ENCODE data around the gene ENOX2.

- TF ChIP-seq CSDC2 (CRISPR knock-in tag; IDR thresholded peaks at IDR 0.05) (no peak), ZFP30 (CRISPR knock-in tag; IDR thresholded peaks at IDR 0.05) (no peak), ZC3H10 (CRISPR knock-in tag; IDR thresholded peaks at IDR 0.05) (no peak), ARNTL (CRISPR knock-in tag; IDR thresholded peaks at IDR 0.05; ENCODE audit: borderline replicate concordance, low read depth) (no peak), CSRNP3 (CRISPR knock-in tag; IDR thresholded peaks at IDR 0.05) (no peak), GLIS3 (CRISPR knock-in tag; IDR thresholded peaks at IDR 0.05) (no peak), TCF4 (CRISPR knock-in tag; IDR thresholded peaks at IDR 0.05; ENCODE audit: borderline replicate concordance) (no peak), RARB (CRISPR knock-in tag; IDR thresholded peaks at IDR 0.05) (no peak), CREB5 (CRISPR knock-in tag; IDR thresholded peaks at IDR 0.05; ENCODE audit: low read depth) (no peak), BACH2 (CRISPR knock-in tag; IDR thresholded peaks at IDR 0.05; ENCODE audit: borderline replicate concordance) (no peak), PATZ1 (CRISPR knock-in tag; IDR thresholded peaks at IDR 0.05; ENCODE audit: borderline replicate concordance) (no peak), TOX (CRISPR knock-in tag; IDR thresholded peaks at IDR 0.05; ENCODE audit: borderline replicate concordance) (no peak), ZFP3 (CRISPR knock-in tag; IDR thresholded peaks at IDR 0.05) (no peak)
Observed at GRCh38 chrX:130604882-130605281, 298.1 kb downstream of the ENOX2 start.

Measured in SK-N-SH treated with all-trans-retinoic acid at 6 μM for 48 hours (cell line).